Measurements from ENCODE around the gene DES.

The DES gene

GRCh38 chr2:219457784-219458369, 39.7 kb downstream of the DES start:
- no peak overlapping the region for H2BK5ac ChIP-seq (ENCODE audit: low read length)
- no peaks in the 10 kb centered on the region for H3K9me3 ChIP-seq (replicated peaks in 1 of 2; ENCODE audit: control insufficient read depth in 2 of 2, insufficient read depth in 1 of 2, low read depth in 1 of 2, low read length in 2 of 2)
- H3K18ac ChIP-seq (ENCODE audit: low read length): no peak overlapping the region
- H2AK5ac ChIP-seq (ENCODE audit: low read depth, low read length): no peak overlapping the region
- H2BK120ac ChIP-seq (ENCODE audit: low read depth, low read length): no peak overlapping the region
- H3K23ac ChIP-seq (ENCODE audit: low read depth, low read length, poor library complexity): no peak overlapping the region
- H2BK15ac ChIP-seq (ENCODE audit: low read length): no peak overlapping the region
- no peak overlapping the region for H4K8ac ChIP-seq (ENCODE audit: low read depth, low read length)
- DNase-seq (ENCODE audit: low spot score): no peak
- H3K4ac ChIP-seq (ENCODE audit: low read length): no peak overlapping the region
- H2BK12ac ChIP-seq (ENCODE audit: low read length): no peak overlapping the region
- no peak overlapping the region for H3K4me2 ChIP-seq (ENCODE audit: insufficient read depth, low read length, poor library complexity, severe bottlenecking)
- no peak overlapping the region for H3K4me3 ChIP-seq (ENCODE audit: low read length in 2 of 2)
- no peaks in the 10 kb centered on the region for H3K36me3 ChIP-seq (replicated peaks in 1 of 2; ENCODE audit: control insufficient read depth in 2 of 2, insufficient read depth in 2 of 2, low read length in 2 of 2)
- WGBS, 2 donors (ENCODE audit: extremely low coverage in 2 of 2, insufficient read length in 2 of 2, insufficient replicate concordance in 1 of 2): no CpG with 5 or more reads among the region's 5 CpGs
- H3K79me1 ChIP-seq (ENCODE audit: low read depth, low read length): no peaks in the 10 kb centered on the region
- H3K9ac ChIP-seq (ENCODE audit: low read depth, low read length, poor library complexity): no peak overlapping the region
- H4K91ac ChIP-seq (ENCODE audit: low read depth, low read length, poor library complexity): no peak overlapping the region
- no peak overlapping the region for H3K14ac ChIP-seq (ENCODE audit: low read length)
- H3K27me3 ChIP-seq (ENCODE audit: control insufficient read depth in 3 of 3, insufficient read depth in 3 of 3, low read depth in 1 of 3, low read length in 3 of 3): no peaks in the 10 kb centered on the region
- peaks cover 34 to 40% of the 10 kb centered on the region in 2 donors for H3K4me1 ChIP-seq (ENCODE audit: control insufficient read depth in 2 of 2, insufficient read depth in 1 of 2, low read depth in 1 of 2, low read length in 2 of 2)
- no peak overlapping the region for H3K27ac ChIP-seq (replicated peaks; ENCODE audit: low read length)
- no peak overlapping the region for H2AFZ ChIP-seq (ENCODE audit: low read length)

- no peak overlapping the region for H3K18ac ChIP-seq (ENCODE audit: low read length)
- H2BK12ac ChIP-seq (ENCODE audit: low read length): no peak overlapping the region
- no peak overlapping the region for H3K4ac ChIP-seq (ENCODE audit: low read length)
- no peaks in the 10 kb centered on the region for H3K9me3 ChIP-seq (replicated peaks in 1 of 2; ENCODE audit: control insufficient read depth in 2 of 2, insufficient read depth in 1 of 2, low read depth in 1 of 2, low read length in 2 of 2)
- no peak overlapping the region for H3K23ac ChIP-seq (ENCODE audit: low read depth, low read length, poor library complexity)
- no peak overlapping the region for H3K14ac ChIP-seq (ENCODE audit: low read length)
- H3K4me3 ChIP-seq (ENCODE audit: low read length in 2 of 2): no peak overlapping the region
- WGBS, 2 donors (ENCODE audit: extremely low coverage in 2 of 2, insufficient read length in 2 of 2, insufficient replicate concordance in 1 of 2): no CpG with 5 or more reads among the region's 8 CpGs
- H4K91ac ChIP-seq (ENCODE audit: low read depth, low read length, poor library complexity): no peak overlapping the region
- no peak overlapping the region for H2AFZ ChIP-seq (ENCODE audit: low read length)
- H3K4me2 ChIP-seq (ENCODE audit: insufficient read depth, low read length, poor library complexity, severe bottlenecking): no peak overlapping the region
- H3K27me3 ChIP-seq (ENCODE audit: control insufficient read depth in 3 of 3, insufficient read depth in 3 of 3, low read depth in 1 of 3, low read length in 3 of 3): no peaks in the 10 kb centered on the region
- H4K8ac ChIP-seq (ENCODE audit: low read depth, low read length): no peak overlapping the region
- no peak overlapping the region for H3K9ac ChIP-seq (ENCODE audit: low read depth, low read length, poor library complexity)
- no peak for DNase-seq (ENCODE audit: low spot score)
- H3K4me1 ChIP-seq (ENCODE audit: control insufficient read depth in 2 of 2, insufficient read depth in 1 of 2, low read depth in 1 of 2, low read length in 2 of 2): peaks cover 26 to 32% of the 10 kb centered on the region in 2 donors
- H2BK15ac ChIP-seq (ENCODE audit: low read length): no peak overlapping the region
- H3K79me1 ChIP-seq (ENCODE audit: low read depth, low read length): no peaks in the 10 kb centered on the region
- no peak overlapping the region for H3K27ac ChIP-seq (replicated peaks; ENCODE audit: low read length)
- peak overlapping the region; percentile 14 for H2BK5ac ChIP-seq (ENCODE audit: low read length)
- peak overlapping the region; percentile 24 for H2AK5ac ChIP-seq (ENCODE audit: low read depth, low read length)
- H3K36me3 ChIP-seq (replicated peaks in 1 of 2; ENCODE audit: control insufficient read depth in 2 of 2, insufficient read depth in 2 of 2, low read length in 2 of 2): no peaks in the 10 kb centered on the region
- H2BK120ac ChIP-seq (ENCODE audit: low read depth, low read length): no peak overlapping the region
These were observed 40.8 kb downstream of the DES start for GRCh38 chr2:219458996-219459395.

GRCh38 chr2:219459460-219460311, 41.5 kb downstream of the DES start:
- no peaks in the 10 kb centered on the region for H3K27me3 ChIP-seq (ENCODE audit: control insufficient read depth in 3 of 3, insufficient read depth in 3 of 3, low read depth in 1 of 3, low read length in 3 of 3)
- no peak overlapping the region for H4K8ac ChIP-seq (ENCODE audit: low read depth, low read length)
- H3K23ac ChIP-seq (ENCODE audit: low read depth, low read length, poor library complexity): peak overlapping the region; percentile 90
- H3K4me2 ChIP-seq (ENCODE audit: insufficient read depth, low read length, poor library complexity, severe bottlenecking): no peak overlapping the region
- no peaks in the 10 kb centered on the region for H3K36me3 ChIP-seq (replicated peaks in 1 of 2; ENCODE audit: control insufficient read depth in 2 of 2, insufficient read depth in 2 of 2, low read length in 2 of 2)
- no peak overlapping the region for H2BK12ac ChIP-seq (ENCODE audit: low read length)
- H3K27ac ChIP-seq (replicated peaks; ENCODE audit: low read length): no peak overlapping the region
- H2BK15ac ChIP-seq (ENCODE audit: low read length): peak overlapping the region; percentile 71
- no peak overlapping the region for H4K91ac ChIP-seq (ENCODE audit: low read depth, low read length, poor library complexity)
- WGBS, 2 donors (ENCODE audit: extremely low coverage in 2 of 2, insufficient read length in 2 of 2, insufficient replicate concordance in 1 of 2): no CpG with 5 or more reads among the region's 14 CpGs
- peak overlapping the region; percentile 33 for H2AK5ac ChIP-seq (ENCODE audit: low read depth, low read length)
- peaks cover 24 to 27% of the 10 kb centered on the region in 2 donors for H3K4me1 ChIP-seq (ENCODE audit: control insufficient read depth in 2 of 2, insufficient read depth in 1 of 2, low read depth in 1 of 2, low read length in 2 of 2)
- H2BK120ac ChIP-seq (ENCODE audit: low read depth, low read length): peak overlapping the region; percentile 42
- no peak overlapping the region for H3K4me3 ChIP-seq (ENCODE audit: low read length in 2 of 2)
- H3K79me1 ChIP-seq (ENCODE audit: low read depth, low read length): no peaks in the 10 kb centered on the region
- peak overlapping the region; percentile 71 for H3K4ac ChIP-seq (ENCODE audit: low read length)
- H3K9ac ChIP-seq (ENCODE audit: low read depth, low read length, poor library complexity): peak overlapping the region; percentile 57
- H3K9me3 ChIP-seq (replicated peaks in 1 of 2; ENCODE audit: control insufficient read depth in 2 of 2, insufficient read depth in 1 of 2, low read depth in 1 of 2, low read length in 2 of 2): no peaks in the 10 kb centered on the region
- peak; percentile 64 for DNase-seq (ENCODE audit: low spot score)
- H3K18ac ChIP-seq (ENCODE audit: low read length): peak overlapping the region; percentile 88
- peak overlapping the region; percentile 14 for H2BK5ac ChIP-seq (ENCODE audit: low read length)
- H3K14ac ChIP-seq (ENCODE audit: low read length): peak overlapping the region; percentile 72
- peak overlapping the region; percentile 81 for H2AFZ ChIP-seq (ENCODE audit: low read length)

- Histone ChIP-seq H3K36me3 (replicated peaks in 1 of 2; ENCODE audit: control insufficient read depth in 2 of 2, insufficient read depth in 2 of 2, low read length in 2 of 2) (no peaks in the 10 kb centered on the region), H2BK5ac (ENCODE audit: low read length) (peak overlapping the region; percentile 19), H2BK15ac (ENCODE audit: low read length) (peak overlapping the region; percentile 91), H3K9me3 (replicated peaks in 1 of 2; ENCODE audit: control insufficient read depth in 2 of 2, insufficient read depth in 1 of 2, low read depth in 1 of 2, low read length in 2 of 2) (no peaks in the 10 kb centered on the region), H3K4ac (ENCODE audit: low read length) (no peak overlapping the region), H3K14ac (ENCODE audit: low read length) (peak overlapping the region; percentile 72), H2BK12ac (ENCODE audit: low read length) (peak overlapping the region; percentile 87), H3K23ac (ENCODE audit: low read depth, low read length, poor library complexity) (peak overlapping the region; percentile 94), H3K9ac (ENCODE audit: low read depth, low read length, poor library complexity) (peak overlapping the region; percentile 83), H3K79me1 (ENCODE audit: low read depth, low read length) (no peaks in the 10 kb centered on the region), H2AK5ac (ENCODE audit: low read depth, low read length) (peak overlapping the region; percentile 66), H3K27me3 (ENCODE audit: control insufficient read depth in 3 of 3, insufficient read depth in 3 of 3, low read depth in 1 of 3, low read length in 3 of 3) (no peaks in the 10 kb centered on the region), H2BK120ac (ENCODE audit: low read depth, low read length) (no peak overlapping the region), H3K4me1 (ENCODE audit: control insufficient read depth in 2 of 2, insufficient read depth in 1 of 2, low read depth in 1 of 2, low read length in 2 of 2) (peaks cover 24 to 27% of the 10 kb centered on the region in 2 donors), H3K18ac (ENCODE audit: low read length) (peak overlapping the region; percentile 92), H3K27ac (replicated peaks; ENCODE audit: low read length) (peak overlapping the region; percentile 12), H2AFZ (ENCODE audit: low read length) (peak overlapping the region; percentile 81), H3K4me3 (ENCODE audit: low read length in 2 of 2) (no peak overlapping the region), H4K91ac (ENCODE audit: low read depth, low read length, poor library complexity) (no peak overlapping the region), H3K4me2 (ENCODE audit: insufficient read depth, low read length, poor library complexity, severe bottlenecking) (peak overlapping the region; percentile 44), H4K8ac (ENCODE audit: low read depth, low read length) (peak overlapping the region; percentile 89)
- DNase-seq (ENCODE audit: low spot score): peak; percentile 59
- no CpG with 5 or more reads among the region's 18 CpGs for WGBS, 2 donors (ENCODE audit: extremely low coverage in 2 of 2, insufficient read length in 2 of 2, insufficient replicate concordance in 1 of 2)
These were observed 42.3 kb downstream of the DES start for GRCh38 chr2:219460424-219460926.
